ENCODE data around the gene RBM3. TPM values are rescaled to one million over a fixed set of nuclear protein-coding genes. Genes with fewer than 3 reads are reported as not detected.

The RBM3 gene
- total RNA-seq, 2 experiments from 2014 or later = 149 to 188 TPM

DNA sequence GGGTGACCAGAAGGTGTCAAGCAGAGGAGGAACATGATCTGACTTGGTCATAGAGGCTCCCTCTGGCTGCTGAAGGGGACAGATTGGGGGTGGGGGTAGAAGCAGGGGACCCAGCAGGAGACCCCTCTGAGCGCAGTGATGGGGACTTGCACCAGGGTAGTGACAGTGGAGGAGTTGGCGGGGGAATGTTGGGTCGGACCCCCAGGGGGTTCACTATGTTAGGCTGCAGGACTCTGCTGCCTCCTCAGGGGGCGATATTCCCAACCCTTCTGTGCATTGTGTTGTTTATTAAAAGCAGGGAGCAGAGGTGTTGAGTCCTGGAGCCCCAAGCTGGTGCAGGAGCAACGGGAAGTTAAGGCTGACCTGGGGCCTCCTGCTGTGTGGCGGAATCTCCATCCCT, 31.8 kb downstream of the RBM3 start:
- DNase-seq (ENCODE audit: low spot score) = no peak

DNA sequence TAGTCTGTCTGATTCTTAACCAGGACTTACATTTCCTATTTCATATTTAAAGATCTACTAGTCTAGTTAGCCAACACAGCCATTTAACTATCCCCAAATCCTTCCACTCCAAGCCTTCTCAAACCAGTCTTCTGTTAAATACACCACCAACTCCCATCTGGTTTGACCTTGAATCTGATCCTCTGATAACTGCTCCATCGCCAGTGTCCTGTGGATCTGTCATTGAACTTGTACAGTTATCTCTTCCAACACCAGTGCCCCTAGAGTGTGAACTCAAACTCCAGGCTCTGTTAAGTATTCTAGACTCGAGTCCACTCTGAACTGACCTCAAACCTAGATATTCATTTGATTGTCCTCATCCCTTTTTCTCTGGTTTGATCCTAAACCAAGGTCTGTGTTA, 37.4 kb downstream of the RBM3 start:
- POLR2A ChIA-PET = no interaction called here
- no peaks in the 10 kb centered on the region for H3K36me3 ChIP-seq (ENCODE audit: insufficient read depth, low read length)
- no peak overlapping the region for H3K4me2 ChIP-seq (ENCODE audit: low read length)
- H3K27ac ChIP-seq (ENCODE audit: low read depth, low read length, poor library complexity, severe bottlenecking) = no peak overlapping the region
- TF ChIP-seq EZH2phosphoT487 (IDR thresholded peaks at IDR 0.05; ENCODE audit: borderline replicate concordance, low read depth, low read length) = no peak
- TF ChIP-seq, protein P1, sequence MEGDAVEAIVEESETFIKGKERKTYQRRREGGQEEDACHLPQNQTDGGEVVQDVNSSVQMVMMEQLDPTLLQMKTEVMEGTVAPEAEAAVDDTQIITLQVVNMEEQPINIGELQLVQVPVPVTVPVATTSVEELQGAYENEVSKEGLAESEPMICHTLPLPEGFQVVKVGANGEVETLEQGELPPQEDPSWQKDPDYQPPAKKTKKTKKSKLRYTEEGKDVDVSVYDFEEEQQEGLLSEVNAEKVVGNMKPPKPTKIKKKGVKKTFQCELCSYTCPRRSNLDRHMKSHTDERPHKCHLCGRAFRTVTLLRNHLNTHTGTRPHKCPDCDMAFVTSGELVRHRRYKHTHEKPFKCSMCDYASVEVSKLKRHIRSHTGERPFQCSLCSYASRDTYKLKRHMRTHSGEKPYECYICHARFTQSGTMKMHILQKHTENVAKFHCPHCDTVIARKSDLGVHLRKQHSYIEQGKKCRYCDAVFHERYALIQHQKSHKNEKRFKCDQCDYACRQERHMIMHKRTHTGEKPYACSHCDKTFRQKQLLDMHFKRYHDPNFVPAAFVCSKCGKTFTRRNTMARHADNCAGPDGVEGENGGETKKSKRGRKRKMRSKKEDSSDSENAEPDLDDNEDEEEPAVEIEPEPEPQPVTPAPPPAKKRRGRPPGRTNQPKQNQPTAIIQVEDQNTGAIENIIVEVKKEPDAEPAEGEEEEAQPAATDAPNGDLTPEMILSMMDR (conservative IDR thresholded peaks at IDR 0.05; ENCODE audit: low read length) = no peak
- intact Hi-C loops (cut with micrococcal nuclease; ENCODE audit: unreplicated experiment) = no loop called here
- CTCF ChIA-PET (ENCODE audit: unreplicated experiment) = no interaction called here
- no peaks in the 10 kb centered on the region for H3K9me3 ChIP-seq (ENCODE audit: low read length)
- H3K4me3 ChIP-seq (ENCODE audit: low read depth, low read length, poor library complexity, severe bottlenecking) = no peak overlapping the region
- H2AFZ ChIP-seq (ENCODE audit: low read length) = no peak overlapping the region
- no peaks in the 10 kb centered on the region for H3K79me2 ChIP-seq (ENCODE audit: insufficient read depth, low read depth, low read length)
- H3K9me2 ChIP-seq (ENCODE audit: insufficient read depth, low read length) = no peaks in the 10 kb centered on the region
- no TSS peak for BruUV-seq (replicated peaks)
- H3K4me1 ChIP-seq (ENCODE audit: insufficient read depth, low read length, poor library complexity, severe bottlenecking) = no peaks in the 10 kb centered on the region
- no peak for DNase-seq (ENCODE audit: low spot score)
- H4K20me1 ChIP-seq (ENCODE audit: insufficient read depth, low read length) = no peaks in the 10 kb centered on the region

More for the DNA sequence above, 31.8 kb downstream of the RBM3 start:
- Histone ChIP-seq H3K79me2 (ENCODE audit: insufficient read depth, low read depth, low read length) (no peaks in the 10 kb centered on the region), H3K27ac (ENCODE audit: low read depth, low read length, poor library complexity, severe bottlenecking) (no peak overlapping the region), H3K4me3 (ENCODE audit: low read depth, low read length, poor library complexity, severe bottlenecking) (no peak overlapping the region), H4K20me1 (ENCODE audit: insufficient read depth, low read length) (no peaks in the 10 kb centered on the region), H3K9me3 (ENCODE audit: low read length) (no peaks in the 10 kb centered on the region), H3K36me3 (ENCODE audit: insufficient read depth, low read length) (no peaks in the 10 kb centered on the region; the same call in 1 of the 2 replicates), H2AFZ (ENCODE audit: low read length) (no peak overlapping the region), H3K4me2 (ENCODE audit: low read length) (no peak overlapping the region), H3K4me1 (ENCODE audit: insufficient read depth, low read length, poor library complexity, severe bottlenecking) (no peaks in the 10 kb centered on the region), H3K9me2 (ENCODE audit: insufficient read depth, low read length) (no peaks in the 10 kb centered on the region)
- intact Hi-C loops (cut with micrococcal nuclease; ENCODE audit: unreplicated experiment) = no loop called here
- BruUV-seq (replicated peaks) = no TSS peak
- ChIA-PET CTCF (ENCODE audit: unreplicated experiment) (no interaction called here), POLR2A (no interaction called here)
- TF ChIP-seq, protein P1 (conservative IDR thresholded peaks at IDR 0.05; ENCODE audit: low read length) = 0 out of 2 replicates have a peak, but pooled peaks have one; percentile 26
- TF ChIP-seq EZH2phosphoT487 (IDR thresholded peaks at IDR 0.05; ENCODE audit: borderline replicate concordance, low read depth, low read length) = no peak

GRCh38 chrX:48613502-48614160, 39.3 kb downstream of the RBM3 start:
- no peak for DNase-seq (ENCODE audit: low spot score)
- CTCF ChIA-PET (ENCODE audit: unreplicated experiment) = no interaction called here

More at GRCh38 chrX:48613502-48614160, 39.3 kb downstream of the RBM3 start:
- H3K4me3 ChIP-seq (ENCODE audit: low read depth, low read length, poor library complexity, severe bottlenecking) = no peak overlapping the region
- POLR2A ChIA-PET = no interaction called here
- H4K20me1 ChIP-seq (ENCODE audit: insufficient read depth, low read length) = no peaks in the 10 kb centered on the region
- H3K4me2 ChIP-seq (ENCODE audit: low read length) = no peak overlapping the region
- no peak overlapping the region for H2AFZ ChIP-seq (ENCODE audit: low read length)
- no TSS peak for BruUV-seq (replicated peaks)
- H3K27ac ChIP-seq (ENCODE audit: low read depth, low read length, poor library complexity, severe bottlenecking) = no peak overlapping the region
- H3K9me3 ChIP-seq (ENCODE audit: low read length) = no peaks in the 10 kb centered on the region
- H3K79me2 ChIP-seq (ENCODE audit: insufficient read depth, low read depth, low read length) = no peaks in the 10 kb centered on the region
- H3K4me1 ChIP-seq (ENCODE audit: insufficient read depth, low read length, poor library complexity, severe bottlenecking) = no peaks in the 10 kb centered on the region
- TF ChIP-seq, protein P1 (conservative IDR thresholded peaks at IDR 0.05; ENCODE audit: low read length) = no peak
- TF ChIP-seq EZH2phosphoT487 (IDR thresholded peaks at IDR 0.05; ENCODE audit: borderline replicate concordance, low read depth, low read length) = no peak
- H3K9me2 ChIP-seq (ENCODE audit: insufficient read depth, low read length) = no peaks in the 10 kb centered on the region
- intact Hi-C loops (cut with micrococcal nuclease; ENCODE audit: unreplicated experiment) = no loop called here
- no peaks in the 10 kb centered on the region for H3K36me3 ChIP-seq (ENCODE audit: insufficient read depth, low read length)
